GM18498 (cell line): ENCODE data around the gene KRTAP1-5.
"Not testable (repeated sequence)": the region's sequence is repeated elsewhere in the genome, so short reads cannot be mapped to it uniquely, and the experiment has no call there.

ENCODE experiments used
- ATAC-seq: cut with Tn5 transposase; IDR thresholded peaks from one replicate; pipeline ENCODE4 v1.9.1; 2021; ENCODE audit warnings: mild to moderate bottlenecking, moderate library complexity; ENCODE audit not compliant: unreplicated experiment

KRTAP1-5 gene

GRCh38 chr17:41049110-41049509 is 22.1 kb upstream of the KRTAP1-5 start:
- no peak for ATAC-seq

GRCh38 chr17:41048441-41048840 is 21.4 kb upstream of the KRTAP1-5 start:
- ATAC-seq = no peak

- not testable (repeated sequence) for ATAC-seq
Measured at GRCh38 chr17:41046735-41047465, 19.9 kb upstream of the KRTAP1-5 start, which contains the start of gene KRTAP2-1. Gene KRTAP2-1 (minus strand): TSS chr17:41047316. CDS start chr17:41047267, 49 bp downstream.

- no peak for ATAC-seq
Measured at GRCh38 chr17:41042953-41043352, 15.9 kb upstream of the KRTAP1-5 start.

GRCh38 chr17:41040783-41041571 is 14.0 kb upstream of the KRTAP1-5 start, which contains the start of gene KRTAP1-1:
Gene KRTAP1-1 (minus strand): TSS chr17:41041450. CDS start chr17:41041397, 53 bp downstream.
- not testable (repeated sequence) for ATAC-seq

- no peak for ATAC-seq
Measured at GRCh38 chr17:41037853-41038350, 10.9 kb upstream of the KRTAP1-5 start.

GRCh38 chr17:41034346-41034935 is 7.4 kb upstream of the KRTAP1-5 start, which contains the start of gene KRTAP1-3:
Gene KRTAP1-3 (minus strand): TSS chr17:41034874. CDS start chr17:41034821, 53 bp downstream.
- ATAC-seq = not testable (repeated sequence)

- no peak for ATAC-seq
Measured at GRCh38 chr17:41029633-41030245, 2.7 kb upstream of the KRTAP1-5 start, which contains the start of gene KRTAP1-4. Gene KRTAP1-4 (minus strand): TSS chr17:41030195. CDS start chr17:41030078, 117 bp downstream.

- no peak for ATAC-seq
Measured at GRCh38 chr17:41024697-41025096, 2.3 kb downstream of the KRTAP1-5 start.

- ATAC-seq = no peak
Measured at GRCh38 chr17:41020336-41020735, 6.7 kb downstream of the KRTAP1-5 start.

GRCh38 chr17:41019415-41019814 is 7.6 kb downstream of the KRTAP1-5 start:
- ATAC-seq = no peak

GRCh38 chr17:41018541-41018940 is 8.5 kb downstream of the KRTAP1-5 start:
- no peak for ATAC-seq

- ATAC-seq = no peak
Measured at GRCh38 chr17:41016578-41017215, 10.3 kb downstream of the KRTAP1-5 start.

GRCh38 chr17:41015454-41015853 is 11.6 kb downstream of the KRTAP1-5 start:
- ATAC-seq = no peak

GRCh38 chr17:41013606-41014005 is 13.4 kb downstream of the KRTAP1-5 start:
- no peak for ATAC-seq

- no peak for ATAC-seq
Measured at GRCh38 chr17:41013181-41013580, 13.8 kb downstream of the KRTAP1-5 start.

- ATAC-seq = no peak
Measured at GRCh38 chr17:41012326-41013120, 14.5 kb downstream of the KRTAP1-5 start.

- no peak for ATAC-seq
Measured at GRCh38 chr17:41010441-41010840, 16.6 kb downstream of the KRTAP1-5 start.

- ATAC-seq = no peak
Measured at GRCh38 chr17:41009936-41010335, 17.1 kb downstream of the KRTAP1-5 start.
